ENCODE measurements around the gene CLEC3A.

- TF ChIP-seq CTCF (IDR thresholded peaks at IDR 0.05; ENCODE audit: low read depth, low read length, missing input control) (no peak), REST (IDR thresholded peaks at IDR 0.05) (peak; percentile 99), ZBTB33 (IDR thresholded peaks at IDR 0.05) (no peak), RXRA (IDR thresholded peaks at IDR 0.05) (no peak)
Observed at GRCh38 chr16:78045865-78046581, 23.7 kb downstream of the CLEC3A start.

Data from liver (tissue), 3 donors.